IMR-90 (cell line): Measurements from ENCODE around the gene KCNMA1. TPM values are rescaled to one million over a fixed set of nuclear protein-coding genes. Genes with fewer than 3 reads are reported as not detected.

Experiments used
- ATAC-seq: fragments of 200-7000 bp; cut with Tn5 transposase; 2 replicates; pipeline ENCODE4 v1.9.1; 2020; ENCODE audit warnings: low read depth, mild to moderate bottlenecking, moderate library complexity
- BruUV-seq: library from RNA; stranded (reverse); fragments of 400-500 nt; replicated peaks from 2 replicates; lab custom pipeline; 2021; lab: Mats Ljungman, UMichigan
- CTCF ChIA-PET: fragments of 300-600 bp; formaldehyde crosslinking; extraction: SDS; loops from one replicate; lab custom pipeline; 2021; ENCODE audit warnings: antibody characterized with exemption; lab: Yijun Ruan, JAX
- POLR2A ChIA-PET: fragments of 300-600 bp; sonication (Branson Sonifier 250); formaldehyde crosslinking; loops from one replicate; lab custom pipeline; 2022; ENCODE audit warnings: antibody characterized with exemption; ENCODE audit not compliant: unreplicated experiment; lab: Charles Lee
- DNase-seq: peaks from one replicate; pipeline ENCODE4 v3.0.0; 2013
- H2AFZ ChIP-seq: replicated peaks from 2 replicates; pipeline ENCODE3; 2013; ENCODE audit warnings: low read length, mild to moderate bottlenecking; ENCODE audit not compliant: poor library complexity
- H2AK5ac ChIP-seq: 2 replicates; pipeline ENCODE4 v1.6.1; 2013; ENCODE audit warnings: low read depth, low read length, inconsistent platforms
- H2AK9ac ChIP-seq: replicated peaks from 2 replicates; pipeline ENCODE3; 2013; ENCODE audit warnings: mild to moderate bottlenecking, low read depth, low read length, moderate library complexity; ENCODE audit not compliant: poor library complexity
- H2BK120ac ChIP-seq: 2 replicates; pipeline ENCODE4 v1.6.1; 2013; ENCODE audit warnings: low read depth, low read length, inconsistent platforms
- H2BK15ac ChIP-seq: 3 replicates; pipeline ENCODE4 v1.6.1; 2013; ENCODE audit warnings: low read depth, low read length, inconsistent platforms
- H2BK20ac ChIP-seq: 2 replicates; pipeline ENCODE4 v1.6.1; 2013; ENCODE audit warnings: low read depth, mild to moderate bottlenecking, inconsistent platforms, low read length, moderate library complexity
- H2BK5ac ChIP-seq: 2 replicates; pipeline ENCODE4 v1.6.1; 2013; ENCODE audit warnings: mild to moderate bottlenecking, low read depth, low read length, inconsistent platforms; ENCODE audit not compliant: poor library complexity, severe bottlenecking
- H3K14ac ChIP-seq: replicated peaks from 2 replicates; pipeline ENCODE4 v1.6.1; 2013; ENCODE audit warnings: low read depth, low read length, inconsistent platforms
- H3K18ac ChIP-seq: 2 replicates; pipeline ENCODE4 v1.6.1; 2013; ENCODE audit warnings: low read depth, low read length, control low read depth
- H3K23ac ChIP-seq: 2 replicates; pipeline ENCODE4 v1.6.1; 2013; ENCODE audit warnings: low read depth, low read length, inconsistent platforms
- H3K27ac ChIP-seq: 2 replicates; pipeline ENCODE4 v1.5.1; 2013; ENCODE audit warnings: mild to moderate bottlenecking, control low read depth, low read length; ENCODE audit not compliant: insufficient read depth
- H3K27me3 ChIP-seq: 2 replicates; pipeline ENCODE4 v1.6.1; 2013; ENCODE audit warnings: low read length; ENCODE audit not compliant: control insufficient read depth, insufficient read depth
- H3K36me3 ChIP-seq: 2 replicates; pipeline ENCODE4 v1.6.1; 2013; ENCODE audit warnings: low read length, mixed read lengths; ENCODE audit not compliant: control insufficient read depth, insufficient read depth
- H3K4ac ChIP-seq: 2 replicates; pipeline ENCODE4 v1.6.1; 2013; ENCODE audit warnings: low read depth, low read length, inconsistent platforms
- H3K4me1 ChIP-seq: 2 replicates; pipeline ENCODE4 v1.6.1; 2013; ENCODE audit warnings: low read length, mixed read lengths; ENCODE audit not compliant: control insufficient read depth, insufficient read depth
- H3K4me2 ChIP-seq: 2 replicates; pipeline ENCODE4 v1.6.1; 2013; ENCODE audit warnings: low read depth, mild to moderate bottlenecking, control low read depth, low read length, moderate library complexity
- H3K4me3 ChIP-seq: 2 replicates; pipeline ENCODE4 v1.5.1; 2013; ENCODE audit warnings: low read depth, mild to moderate bottlenecking, control low read depth, low read length, moderate library complexity; ENCODE audit not compliant: insufficient read depth
- H3K56ac ChIP-seq: 2 replicates; pipeline ENCODE4 v1.6.1; 2013; ENCODE audit warnings: low read length, inconsistent platforms; ENCODE audit not compliant: insufficient read depth; ENCODE audit errors: extremely low read depth
- H3K79me1 ChIP-seq, 2 experiments: 2 replicates each; pipeline ENCODE4 v1.6.1; 2013; ENCODE audit warnings: low read length in 2 of 2, inconsistent platforms in 1 of 2, low read depth in 1 of 2
- H3K9ac ChIP-seq: 2 replicates; pipeline ENCODE4 v1.6.1; 2013; ENCODE audit warnings: low read depth, low read length, control low read depth
- H3K9me1 ChIP-seq: 2 replicates; pipeline ENCODE4 v1.6.1; 2013; ENCODE audit warnings: low read length, inconsistent platforms; ENCODE audit not compliant: insufficient read depth
- H3K9me3 ChIP-seq: 2 replicates; pipeline ENCODE4 v1.6.1; 2013; ENCODE audit warnings: low read length; ENCODE audit not compliant: control insufficient read depth, insufficient read depth
- H4K20me1 ChIP-seq: 2 replicates; pipeline ENCODE4 v1.6.1; 2013; ENCODE audit warnings: low read length, inconsistent platforms; ENCODE audit not compliant: insufficient read depth
- H4K5ac ChIP-seq: 2 replicates; pipeline ENCODE4 v1.6.1; 2013; ENCODE audit warnings: mild to moderate bottlenecking, low read depth, low read length, control low read depth
- H4K8ac ChIP-seq, 2 experiments: 2 replicates each; pipeline ENCODE4 v1.6.1; 2013; ENCODE audit warnings: low read depth in 2 of 2, low read length in 2 of 2, control low read depth in 1 of 2, inconsistent platforms in 1 of 2
- H4K91ac ChIP-seq: 2 replicates; pipeline ENCODE4 v1.6.1; 2013; ENCODE audit warnings: low read depth, low read length, inconsistent platforms; ENCODE audit not compliant: insufficient read depth
- CTCF ChIP-seq: conservative IDR thresholded peaks from 2 replicates; pipeline ENCODE4 v1.5.1; 2012; ENCODE audit warnings: mild to moderate bottlenecking, low read depth, low read length, improper control_type of control experiment
- MXI1 ChIP-seq: IDR thresholded peaks from 2 replicates; pipeline ENCODE4 v1.6.1; 2012; ENCODE audit warnings: low read depth, mild to moderate bottlenecking, low read length, moderate library complexity, borderline replicate concordance
- WGBS, 2 experiments: methylation state at CpG; one replicate each; pipeline versions ENCODE4 v1.1.5 to v1.1.7; 2013; ENCODE audit warnings: missing lambda C conversion rate in 2 of 2; ENCODE audit not compliant: insufficient read length in 1 of 2; ENCODE audit errors: extremely low coverage in 2 of 2; 5-methylcytosine and 5-hydroxymethylcytosine counted together
- dilution Hi-C: fragments of 300-500 bp; cut with HindIII; formaldehyde crosslinking; loops from one replicate; pipeline ENCODE4 v1.14.3; 2018; ENCODE audit warnings: low sequenced_read_pairs; ENCODE audit not compliant: unreplicated experiment
- in situ Hi-C: fragments of 300-500 bp; cut with MboI; formaldehyde crosslinking; loops from 3 replicates; pipeline ENCODE4 v1.14.3; 2019; ENCODE audit warnings: low sequenced_read_pairs, inconsistent platforms, mixed read lengths
- intact Hi-C: fragments of 100-400 bp; cut with micrococcal nuclease; formaldehyde crosslinking; loops from 2 replicates; pipeline ENCODE4 v1.10.0; 2022
- polyA plus RNA-seq, 3 experiments: library from polyadenylated mRNA; depleted of rRNA; stranded (reverse); fragments of >200 nt; gene quantifications; 2 replicates each; pipeline ENCODE4 v1.2.3, GENCODE V29; 2012; ENCODE audit warnings: low replicate concordance in 1 of 3
- total RNA-seq: library from RNA; depleted of rRNA; stranded (reverse); fragments of >200 nt; gene quantifications from 2 replicates; pipeline ENCODE4 v1.2.3, GENCODE V29; 2012

Gene KCNMA1
- total and polyA plus RNA-seq, 2 of the 4 experiments (the other 2 are of a cell fraction): 25.6 to 29.6 TPM

DNA sequence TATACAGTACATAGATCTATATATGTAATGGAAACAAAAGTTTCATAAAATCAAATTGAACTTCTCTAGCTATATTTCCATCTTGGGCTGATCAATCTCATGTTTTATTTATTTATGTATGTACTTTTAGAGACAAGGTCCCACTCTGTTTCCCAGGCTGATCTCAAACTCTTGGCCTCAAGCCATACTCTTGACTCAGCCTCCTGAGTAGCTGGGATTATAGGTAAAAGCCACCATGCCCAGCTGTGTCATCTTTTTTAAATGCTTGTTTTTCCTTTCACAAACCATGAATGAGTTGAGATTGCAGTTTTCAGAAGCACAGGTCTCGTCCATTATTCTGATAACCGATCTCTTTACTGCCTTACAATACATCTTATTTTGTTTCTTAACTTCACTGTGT lies 400.9 kb downstream of the KCNMA1 start:
- POLR2A ChIA-PET: no interaction called here
- no peak overlapping the region for H3K56ac ChIP-seq
- no peak overlapping the region for H3K23ac ChIP-seq
- DNase-seq (peak; percentile 79), ATAC-seq (peak; percentile 38)
- no peak overlapping the region for H2BK5ac ChIP-seq
- dilution Hi-C loops: no loop called here
- H2AK9ac ChIP-seq: no peak overlapping the region
- in situ Hi-C loops: no loop called here
- peaks cover 12% of the 10 kb centered on the region for H3K4me1 ChIP-seq
- no peak overlapping the region for H2BK20ac ChIP-seq
- no peak overlapping the region for H4K8ac ChIP-seq
- no peak overlapping the region for H3K14ac ChIP-seq
- no peaks in the 10 kb centered on the region for H3K27me3 ChIP-seq
- CTCF ChIA-PET: interaction anchor here (0.6 kb wide), 1 partner anchor 1942 kb away, joined by 4 read pairs; no protein-coding TSS in a partner anchor
- intact Hi-C loops: no loop called here
- H3K4me2 ChIP-seq: no peak overlapping the region
- H2BK15ac ChIP-seq: no peak overlapping the region
- TF ChIP-seq CTCF (no peak), MXI1 (peak; percentile 55; the same call in 1 of the 2 replicates)
- H3K79me1 ChIP-seq: no peaks in the 10 kb centered on the region
- no peak overlapping the region for H2BK120ac ChIP-seq
- H4K5ac ChIP-seq: no peak overlapping the region
- BruUV-seq: no TSS peak
- H3K18ac ChIP-seq: no peak overlapping the region
- no peak overlapping the region for H2AFZ ChIP-seq
- no peak overlapping the region for H4K91ac ChIP-seq
- no peaks in the 10 kb centered on the region for H3K36me3 ChIP-seq
- no CpG with 5 or more reads among the region's 2 CpGs for WGBS, 2 experiments
- H3K27ac ChIP-seq: no peak overlapping the region
- no peak overlapping the region for H3K4me3 ChIP-seq
- no peak overlapping the region for H2AK5ac ChIP-seq
- H3K9me1 ChIP-seq: peaks cover 5% of the 10 kb centered on the region
- H3K9ac ChIP-seq: no peak overlapping the region
- H4K20me1 ChIP-seq: no peaks in the 10 kb centered on the region
- H3K4ac ChIP-seq: no peak overlapping the region
- no peaks in the 10 kb centered on the region for H3K9me3 ChIP-seq
